Right lobe of liver (tissue), 4 donors: Measurements from ENCODE around the gene RPTOR.

ENCODE experiments used
- CTCF ChIP-seq, 4 donors: fragments of 200-600 bp in 3 of 4; fragments of 450-650 bp in 1 of 4; IDR thresholded peaks; one replicate each; pipeline versions ENCODE4 v1.5.1 to v1.8.0; 2016 to 2022; ENCODE audit warnings: antibody characterized with exemption in 4 of 4, mild to moderate bottlenecking in 2 of 4
- POLR2A ChIP-seq: fragments of 450-650 bp; IDR thresholded peaks from one replicate; pipeline ENCODE4 v1.6.1; 2017; ENCODE audit warnings: antibody characterized with exemption, mild to moderate bottlenecking
- donor health status: DM: no; HTN: no; CAD: no.
- donor health status: DM: no; HTN: no; CAD: no.
- donor health status: DM: no; HTN: yes; CAD: no.

GRCh38 chr17:81012574-81013447 is 468.2 kb downstream of the RPTOR start:
- TF ChIP-seq POLR2A (no peak), CTCF (IDR thresholded peaks at IDR 0.05) (no peak)
